CD14-positive monocyte (primary cell): ENCODE data around the gene SFT2D2. TPM values are rescaled to one million over a fixed set of nuclear protein-coding genes. Genes with fewer than 3 reads are reported as not detected.

Experiments used
- DNase-seq, 3 donors: peaks; one replicate each; pipeline ENCODE4 v3.0.0-alpha.2; 2011 to 2022
- H2AFZ ChIP-seq: 2 replicates; pipeline ENCODE4 v1.6.0; 2012; ENCODE audit warnings: mild to moderate bottlenecking, low read depth, low read length, inconsistent platforms; ENCODE audit not compliant: insufficient read depth, poor library complexity, severe bottlenecking
- H3K27ac ChIP-seq, 2 donors: 1 replicate in 1 of 2; 2 replicates in 1 of 2; pipeline ENCODE4 v1.5.1; 2012 to 2013; ENCODE audit warnings: low read length in 2 of 2, control low read depth in 1 of 2, inconsistent platforms in 1 of 2, low read depth in 1 of 2, mild to moderate bottlenecking in 1 of 2
- H3K27me3 ChIP-seq, 2 donors: one replicate each; pipeline versions ENCODE4 v1.6.0 to v1.6.1; 2011 to 2013; ENCODE audit warnings: low read length in 2 of 2; ENCODE audit not compliant: control insufficient read depth in 2 of 2, insufficient read depth in 2 of 2
- H3K36me3 ChIP-seq, 2 donors: replicated peaks in 1 of 2; 1 replicate in 1 of 2; 2 replicates in 1 of 2; pipeline versions ENCODE4 v1.5.1 to v1.6.1; 2012 to 2013; ENCODE audit warnings: low read length in 2 of 2, control low read depth in 1 of 2, inconsistent platforms in 1 of 2, mild to moderate bottlenecking in 1 of 2; ENCODE audit not compliant: insufficient read depth in 2 of 2, control insufficient read depth in 1 of 2
- H3K4me1 ChIP-seq, 2 donors: 1 replicate in 1 of 2; 2 replicates in 1 of 2; pipeline versions ENCODE4 v1.5.1 to v1.6.1; 2012 to 2013; ENCODE audit warnings: low read length in 2 of 2, control low read depth in 1 of 2, inconsistent platforms in 1 of 2, mild to moderate bottlenecking in 1 of 2, moderate library complexity in 1 of 2; ENCODE audit not compliant: insufficient read depth in 2 of 2, control insufficient read depth in 1 of 2
- H3K4me2 ChIP-seq: replicated peaks from 2 replicates; pipeline ENCODE3; 2012; ENCODE audit warnings: low read length, moderate library complexity, mild to moderate bottlenecking; ENCODE audit not compliant: poor library complexity, severe bottlenecking; ENCODE audit errors: extremely low read depth
- H3K4me3 ChIP-seq, 3 experiments: fragments of 200-600 bp in 1 of 3; sonication (generic) in 1 of 3; replicated peaks in 1 of 3; 1 replicate in 2 of 3; 2 replicates in 1 of 3; pipeline ENCODE4 v1.5.1; 2011 to 2013; ENCODE audit warnings: low read length in 3 of 3, mild to moderate bottlenecking in 3 of 3, control low read depth in 2 of 3, low read depth in 2 of 3, inconsistent platforms in 1 of 3, moderate library complexity in 1 of 3
- H3K79me2 ChIP-seq: 2 replicates; pipeline ENCODE4 v1.6.0; 2012; ENCODE audit warnings: mild to moderate bottlenecking, control low read depth, inconsistent platforms, low read length, moderate library complexity; ENCODE audit not compliant: insufficient read depth
- H3K9ac ChIP-seq: 2 replicates; pipeline ENCODE4 v1.6.0; 2017; ENCODE audit warnings: low read length, mild to moderate bottlenecking; ENCODE audit not compliant: insufficient read depth, poor library complexity, severe bottlenecking
- H3K9me3 ChIP-seq, 2 donors: replicated peaks in 1 of 2; 1 replicate in 1 of 2; 2 replicates in 1 of 2; pipeline versions ENCODE4 v1.5.1 to v1.6.1; 2012 to 2013; ENCODE audit warnings: low read length in 2 of 2, control low read depth in 1 of 2; ENCODE audit not compliant: control insufficient read depth in 1 of 2, insufficient read depth in 1 of 2
- H4K20me1 ChIP-seq: 2 replicates; pipeline ENCODE4 v1.6.0; 2012; ENCODE audit warnings: mild to moderate bottlenecking, low read length, control low read depth, moderate library complexity; ENCODE audit not compliant: insufficient read depth
- H3K27ac Mint-ChIP-seq, 7 donors: one replicate each; pipeline ENCODE4 v1.8.0; 2020; ENCODE audit warnings: mild to moderate bottlenecking in 7 of 7, mixed read lengths in 7 of 7, moderate library complexity in 6 of 7, inconsistent platforms in 2 of 7
- H3K27me3 Mint-ChIP-seq, 3 donors: one replicate each; pipeline ENCODE4 v1.8.0; 2021 to 2022; ENCODE audit warnings: low read depth in 3 of 3, mild to moderate bottlenecking in 3 of 3, mixed read lengths in 3 of 3, moderate library complexity in 3 of 3, inconsistent platforms in 1 of 3
- H3K36me3 Mint-ChIP-seq, 2 donors: one replicate each; pipeline ENCODE4 v1.8.0; 2020; ENCODE audit warnings: mixed read lengths in 2 of 2, inconsistent platforms in 1 of 2, mild to moderate bottlenecking in 1 of 2
- H3K4me1 Mint-ChIP-seq: one replicate; pipeline ENCODE4 v1.8.0; 2020; ENCODE audit warnings: mild to moderate bottlenecking, mixed read lengths
- H3K4me3 Mint-ChIP-seq, 2 donors: one replicate each; pipeline ENCODE4 v1.8.0; 2020; ENCODE audit warnings: mild to moderate bottlenecking in 2 of 2, mixed read lengths in 2 of 2, moderate library complexity in 1 of 2
- H3K9me3 Mint-ChIP-seq, 7 donors: one replicate each; pipeline ENCODE4 v1.8.0; 2020 to 2022; ENCODE audit warnings: mixed read lengths in 7 of 7, mild to moderate bottlenecking in 6 of 7, moderate library complexity in 6 of 7, inconsistent platforms in 2 of 7
- CTCF ChIP-seq: fragments of 200-600 bp; IDR thresholded peaks from one replicate; pipeline ENCODE4 v1.8.0; 2022; ENCODE audit warnings: antibody characterized with exemption, mild to moderate bottlenecking
- WGBS: methylation state at CpG from one replicate; pipeline ENCODE4 v1.1.5; 2013; ENCODE audit warnings: missing lambda C conversion rate; ENCODE audit not compliant: insufficient coverage; 5-methylcytosine and 5-hydroxymethylcytosine counted together
- intact Hi-C, 2 donors: fragments of 100-400 bp; cut with micrococcal nuclease; formaldehyde crosslinking; loops; one replicate each; pipeline versions ENCODE4 v1.15.0 to v1.15.1; 2023
- polyA plus RNA-seq, 3 donors: library from polyadenylated mRNA; depleted of rRNA in 1 of 3; unstranded in 2 of 3; stranded (reverse) in 1 of 3; fragments of 300-500 nt in 2 of 3; fragments of >200 nt in 1 of 3; fragmentation: Illumina TruSeq in 2 of 3; gene quantifications; 1 replicate in 2 of 3; 2 replicates in 1 of 3; pipeline ENCODE4 v1.2.3, GENCODE V29; 2012 to 2021

The SFT2D2 gene
- polyA plus RNA-seq, 3 donors, result 23.7 to 46.6 (median 34.9) TPM

GRCh38 chr1:168264296-168264695 lies 38.5 kb downstream of the SFT2D2 start:
- H3K36me3 ChIP-seq, result peaks cover 6 to 71% of the 10 kb centered on the region in 2 donors
- H3K27me3 ChIP-seq, result no peaks in the 10 kb centered on the region
- no peaks in the 10 kb centered on the region for H3K4me1 ChIP-seq
- H3K4me3 Mint-ChIP-seq, result no peak overlapping the region
- H2AFZ ChIP-seq, result no peak overlapping the region
- peak overlapping the region in 1 of 7 donors; percentile 38 for H3K27ac Mint-ChIP-seq
- intact Hi-C loops, result no loop called here
- H3K9me3 Mint-ChIP-seq, result peaks cover 3 to 18% (median 11%) of the 10 kb centered on the region in 7 donors
- H3K27ac ChIP-seq, result no peak overlapping the region
- no peaks in the 10 kb centered on the region for H3K4me1 Mint-ChIP-seq
- no peaks in the 10 kb centered on the region for H3K27me3 Mint-ChIP-seq
- peaks cover 42 to 71% of the 10 kb centered on the region in 2 donors for H3K36me3 Mint-ChIP-seq
- H4K20me1 ChIP-seq, result peaks cover 33% of the 10 kb centered on the region
- H3K9ac ChIP-seq, result no peak overlapping the region
- no peak for DNase-seq
- no peak overlapping the region for H3K4me3 ChIP-seq
- WGBS, result 100% methylated on average over 4 of the region's 7 CpGs
- TF ChIP-seq CTCF, result no peak
- H3K4me2 ChIP-seq, result no peak overlapping the region
- peaks cover 5% of the 10 kb centered on the region for H3K79me2 ChIP-seq
- peaks cover 6 to 45% of the 10 kb centered on the region in 2 donors for H3K9me3 ChIP-seq

GRCh38 chr1:168265596-168265995 lies 39.8 kb downstream of the SFT2D2 start:
- DNase-seq, result no peak
- Histone ChIP-seq H3K4me1 (no peaks in the 10 kb centered on the region), H3K27ac (no peak overlapping the region), H4K20me1 (peaks cover 23% of the 10 kb centered on the region), H3K9me3 (peaks cover 6 to 45% of the 10 kb centered on the region in 2 donors), H3K27me3 (no peaks in the 10 kb centered on the region), H3K4me3 (no peak overlapping the region), H3K79me2 (no peaks in the 10 kb centered on the region), H2AFZ (no peak overlapping the region), H3K9ac (no peak overlapping the region), H3K36me3 (peaks cover 6 to 61% of the 10 kb centered on the region in 2 donors), H3K4me2 (no peak overlapping the region)
- no peaks in the 10 kb centered on the region for H3K4me1 Mint-ChIP-seq
- no peak overlapping the region for H3K4me3 Mint-ChIP-seq
- WGBS, result 92% methylated on average over 1 of the region's 1 CpG
- no peak for TF ChIP-seq CTCF
- H3K27me3 Mint-ChIP-seq, result no peaks in the 10 kb centered on the region
- peaks cover 3 to 26% (median 14%) of the 10 kb centered on the region in 7 donors for H3K9me3 Mint-ChIP-seq
- peaks cover 35 to 59% of the 10 kb centered on the region in 2 donors for H3K36me3 Mint-ChIP-seq
- intact Hi-C loops, result no loop called here
- H3K27ac Mint-ChIP-seq, result no peak overlapping the region
